MM.1S (cell line): Measurements from ENCODE around the gene TMEM167B.

Experiments used
- EZH2phosphoT487 ChIP-seq: fragments of 300-600 bp; sonication (generic); IDR thresholded peaks from 2 replicates; pipeline ENCODE4 v1.6.1; 2018; ENCODE audit warnings: antibody characterized with exemption, low read length
- TF ChIP-seq, protein P1 (sequence below): fragments of 300-600 bp; sonication (generic); IDR thresholded peaks from 2 replicates; pipeline ENCODE4 v1.5.1; 2016; ENCODE audit warnings: antibody characterized with exemption, low read length, mixed read lengths

DNA sequence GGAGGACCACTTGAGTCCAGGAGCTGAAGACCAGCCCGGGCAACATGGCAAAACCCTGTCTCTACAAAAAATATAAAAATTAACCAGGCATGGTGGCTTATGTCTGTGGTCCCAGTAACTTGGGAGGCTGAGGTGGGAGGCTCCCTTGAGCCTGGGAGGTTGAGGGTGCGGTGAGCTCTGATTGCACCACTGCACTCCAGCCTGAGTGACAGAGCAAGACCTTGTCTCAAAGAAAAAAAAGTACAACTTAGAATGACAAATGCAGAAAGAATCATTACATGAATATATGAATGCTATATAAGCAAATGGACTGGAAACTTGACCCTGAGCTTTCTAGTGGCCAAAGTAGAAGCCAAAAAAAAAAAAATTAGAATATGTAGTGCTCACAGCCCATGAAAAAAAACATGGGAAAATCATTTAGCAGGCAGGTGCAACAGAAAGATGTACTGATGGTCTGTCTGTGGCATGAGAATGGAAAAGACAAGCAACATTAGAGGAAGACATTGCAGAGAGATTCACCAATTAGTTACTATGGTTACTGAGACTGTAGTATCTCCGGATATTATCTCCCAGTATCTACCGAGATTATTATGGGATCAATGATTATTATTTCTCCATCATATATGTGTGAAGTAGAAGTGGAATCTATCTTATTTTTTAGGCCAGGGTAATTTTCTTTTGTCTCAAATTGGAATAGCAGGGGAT, 42.6 kb downstream of the TMEM167B start:
- TF ChIP-seq, protein P1, sequence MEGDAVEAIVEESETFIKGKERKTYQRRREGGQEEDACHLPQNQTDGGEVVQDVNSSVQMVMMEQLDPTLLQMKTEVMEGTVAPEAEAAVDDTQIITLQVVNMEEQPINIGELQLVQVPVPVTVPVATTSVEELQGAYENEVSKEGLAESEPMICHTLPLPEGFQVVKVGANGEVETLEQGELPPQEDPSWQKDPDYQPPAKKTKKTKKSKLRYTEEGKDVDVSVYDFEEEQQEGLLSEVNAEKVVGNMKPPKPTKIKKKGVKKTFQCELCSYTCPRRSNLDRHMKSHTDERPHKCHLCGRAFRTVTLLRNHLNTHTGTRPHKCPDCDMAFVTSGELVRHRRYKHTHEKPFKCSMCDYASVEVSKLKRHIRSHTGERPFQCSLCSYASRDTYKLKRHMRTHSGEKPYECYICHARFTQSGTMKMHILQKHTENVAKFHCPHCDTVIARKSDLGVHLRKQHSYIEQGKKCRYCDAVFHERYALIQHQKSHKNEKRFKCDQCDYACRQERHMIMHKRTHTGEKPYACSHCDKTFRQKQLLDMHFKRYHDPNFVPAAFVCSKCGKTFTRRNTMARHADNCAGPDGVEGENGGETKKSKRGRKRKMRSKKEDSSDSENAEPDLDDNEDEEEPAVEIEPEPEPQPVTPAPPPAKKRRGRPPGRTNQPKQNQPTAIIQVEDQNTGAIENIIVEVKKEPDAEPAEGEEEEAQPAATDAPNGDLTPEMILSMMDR, result no peak
- no peak for TF ChIP-seq EZH2phosphoT487
